Activated naive CD4-positive, alpha-beta T cell treated with anti-CD3 and anti-CD28 coated beads for 36 hours (primary cell): ENCODE measurements around the gene SPRR2B. TPM values are rescaled to one million over a fixed set of nuclear protein-coding genes. Genes with fewer than 3 reads are reported as not detected.
A peak's percentile ranks its signal among the peaks of the same experiment; 100 is the strongest.
"Not testable (repeated sequence)": the region's sequence is repeated elsewhere in the genome, so short reads cannot be mapped to it uniquely, and the experiment has no call there.

ENCODE experiments used
- CTCF ChIA-PET: fragments of 350-600 bp; sonication (Branson Sonifier 250); formaldehyde crosslinking; loops from one replicate; lab custom pipeline; 2021; ENCODE audit warnings: antibody characterized with exemption; lab: Charles Lee
- DNase-seq: peaks from one replicate; pipeline ENCODE4 v3.0.0-alpha.2; 2020
- H3K27ac Mint-ChIP-seq: one replicate; pipeline ENCODE4 v1.8.0; 2021; ENCODE audit warnings: mild to moderate bottlenecking, mixed read lengths
- H3K27me3 Mint-ChIP-seq: one replicate; pipeline ENCODE4 v1.8.0; 2021; ENCODE audit warnings: low read depth, mixed read lengths
- H3K36me3 Mint-ChIP-seq: one replicate; pipeline ENCODE4 v1.8.0; 2021; ENCODE audit warnings: low read depth, mixed read lengths
- H3K4me1 Mint-ChIP-seq: one replicate; pipeline ENCODE4 v1.8.0; 2021; ENCODE audit warnings: low read depth, mixed read lengths
- H3K4me3 Mint-ChIP-seq: one replicate; pipeline ENCODE4 v1.8.0; 2021; ENCODE audit warnings: mild to moderate bottlenecking, moderate library complexity, mixed read lengths
- H3K9me3 Mint-ChIP-seq: one replicate; pipeline ENCODE4 v1.8.0; 2021; ENCODE audit warnings: mixed read lengths
- intact Hi-C: fragments of 100-400 bp; cut with micrococcal nuclease; formaldehyde crosslinking; loops from one replicate; pipeline ENCODE4 v1.15.1; 2023
- total RNA-seq, 2 experiments: library from RNA; stranded (reverse); gene quantifications; one replicate each; pipeline ENCODE4 v1.2.3, GENCODE V29; 2021

The SPRR2B gene
- total RNA-seq, 2 experiments from 2014 or later, result not detected

DNA sequence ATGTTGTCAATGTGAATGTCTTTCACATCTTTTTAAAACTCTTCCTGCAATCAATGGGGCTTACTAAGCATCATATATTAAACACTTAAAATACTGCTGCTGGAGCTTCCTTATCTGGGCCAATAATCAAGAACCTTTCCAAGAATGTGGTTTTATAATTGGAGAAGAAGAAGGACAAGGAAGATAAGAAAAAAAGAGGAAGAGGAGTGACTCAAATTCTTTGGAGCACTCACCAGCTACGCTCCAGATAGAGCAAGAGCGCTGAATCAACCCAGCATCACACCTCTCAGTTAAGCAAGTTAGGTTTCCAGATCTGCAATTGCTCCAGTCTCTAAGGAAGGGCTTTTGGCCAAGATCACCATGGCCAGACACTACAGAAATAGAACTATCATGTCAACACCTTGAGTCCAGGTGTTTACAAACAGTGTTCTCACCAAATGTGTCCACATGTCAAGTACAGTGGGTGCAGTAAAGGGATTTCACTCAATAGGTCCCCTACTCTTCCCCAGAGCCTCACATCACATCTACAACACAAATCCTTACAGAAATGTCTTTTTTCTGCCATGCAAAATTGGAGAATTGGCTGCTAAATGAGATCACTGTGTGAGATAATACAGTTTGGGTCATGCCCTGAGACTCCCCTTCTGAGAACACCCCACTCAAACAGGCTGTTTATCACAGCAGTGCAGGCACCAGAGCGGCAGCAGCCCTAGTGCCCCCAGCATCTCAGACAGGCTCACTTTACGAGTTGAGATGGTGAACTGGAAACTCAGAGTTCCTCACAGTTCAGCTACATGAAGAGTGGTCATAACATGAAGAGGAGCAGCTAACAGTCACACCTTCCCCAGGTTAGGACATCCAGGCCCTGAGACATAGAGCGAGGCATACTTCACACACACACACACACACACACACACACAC is 1.7 kb upstream of the SPRR2B start:
- DNase-seq, result no peak
- CTCF ChIA-PET, result no interaction called here
- intact Hi-C loops, result no loop called here
- no peaks in the 10 kb centered on the region for H3K27me3 Mint-ChIP-seq
- no peaks in the 10 kb centered on the region for H3K4me1 Mint-ChIP-seq
- H3K4me3 Mint-ChIP-seq, result no peak overlapping the region
- H3K9me3 Mint-ChIP-seq, result no peaks in the 10 kb centered on the region
- H3K36me3 Mint-ChIP-seq, result no peaks in the 10 kb centered on the region
- no peak overlapping the region for H3K27ac Mint-ChIP-seq

DNA sequence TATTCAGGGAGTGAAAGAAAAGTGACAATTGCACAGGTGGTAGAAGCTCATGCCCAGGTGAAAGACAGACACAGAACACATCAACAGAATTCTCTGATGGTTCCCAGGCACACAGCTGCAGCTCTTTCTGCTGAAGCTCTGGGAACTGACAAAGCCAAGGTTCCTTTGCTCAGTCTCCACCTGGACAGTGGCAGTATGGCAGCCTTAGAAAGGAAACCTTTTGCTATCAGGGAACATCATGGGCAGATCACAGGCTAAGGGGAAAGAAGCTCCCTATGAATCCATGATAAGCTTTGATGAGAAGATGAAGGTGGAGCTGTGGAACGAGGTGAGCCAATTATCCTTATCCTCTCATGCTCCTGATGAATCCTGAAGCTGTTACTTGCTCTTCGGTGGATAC is 1.2 kb downstream of the SPRR2B start:
- intact Hi-C loops, result no loop called here
- H3K4me3 Mint-ChIP-seq, result no peak overlapping the region
- DNase-seq, result no peak
- no peak overlapping the region for H3K27ac Mint-ChIP-seq
- H3K9me3 Mint-ChIP-seq, result no peaks in the 10 kb centered on the region
- CTCF ChIA-PET, result no interaction called here
- no peaks in the 10 kb centered on the region for H3K4me1 Mint-ChIP-seq
- peaks cover 6% of the 10 kb centered on the region for H3K27me3 Mint-ChIP-seq
- no peaks in the 10 kb centered on the region for H3K36me3 Mint-ChIP-seq

DNA sequence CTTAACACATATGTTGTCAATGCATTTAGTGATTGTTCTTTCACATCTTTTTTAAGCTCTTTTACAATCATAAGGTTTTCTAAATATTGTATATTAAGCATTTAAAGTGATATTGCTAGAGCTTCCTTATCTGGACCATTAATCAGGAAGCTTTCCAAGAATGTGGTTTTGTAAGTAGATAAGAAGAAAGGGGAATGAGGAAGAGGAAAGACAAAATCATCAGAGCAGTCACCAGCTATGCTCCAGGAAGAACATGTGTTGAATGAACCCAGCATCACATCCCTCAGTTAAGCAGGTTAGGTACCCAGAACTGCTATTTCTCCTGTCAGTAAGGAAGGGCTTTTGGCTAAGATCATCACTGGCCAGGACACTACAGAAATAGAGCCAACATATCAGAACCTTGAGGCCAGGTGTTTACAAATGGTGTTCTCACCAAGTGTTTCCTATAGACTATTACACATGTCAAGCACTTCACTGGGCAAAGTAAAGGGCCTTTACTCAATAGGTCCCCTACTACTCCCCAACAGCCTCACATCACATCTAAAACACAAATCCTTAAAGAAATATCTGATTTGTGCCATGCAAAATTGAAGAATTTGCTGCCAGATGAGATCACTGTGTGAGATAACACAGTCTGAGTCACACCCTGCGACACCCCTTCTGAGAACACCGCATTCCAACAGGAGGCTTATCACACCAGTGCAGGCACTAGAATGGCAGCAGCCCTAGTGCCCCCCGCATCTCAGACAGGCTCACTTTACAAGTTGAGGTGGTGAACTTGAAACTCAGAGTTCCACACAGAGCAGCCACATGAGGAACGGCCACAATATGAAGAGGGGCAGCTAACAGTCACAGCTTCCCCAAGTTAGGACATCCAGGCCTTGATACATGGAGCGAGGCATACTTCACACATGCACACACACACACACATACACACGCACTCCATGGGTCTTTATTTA is 12.3 kb downstream of the SPRR2B start:
- no peak overlapping the region for H3K4me3 Mint-ChIP-seq
- DNase-seq, result no peak
- no peak overlapping the region for H3K27ac Mint-ChIP-seq
- intact Hi-C loops, result no loop called here
- no peaks in the 10 kb centered on the region for H3K4me1 Mint-ChIP-seq
- peaks cover 20% of the 10 kb centered on the region for H3K27me3 Mint-ChIP-seq
- no peaks in the 10 kb centered on the region for H3K36me3 Mint-ChIP-seq
- CTCF ChIA-PET, result interaction anchor here (1.5 kb wide), 1 partner anchor 8 kb away, joined by 3 read pairs; no protein-coding TSS in a partner anchor
- H3K9me3 Mint-ChIP-seq, result no peaks in the 10 kb centered on the region

DNA sequence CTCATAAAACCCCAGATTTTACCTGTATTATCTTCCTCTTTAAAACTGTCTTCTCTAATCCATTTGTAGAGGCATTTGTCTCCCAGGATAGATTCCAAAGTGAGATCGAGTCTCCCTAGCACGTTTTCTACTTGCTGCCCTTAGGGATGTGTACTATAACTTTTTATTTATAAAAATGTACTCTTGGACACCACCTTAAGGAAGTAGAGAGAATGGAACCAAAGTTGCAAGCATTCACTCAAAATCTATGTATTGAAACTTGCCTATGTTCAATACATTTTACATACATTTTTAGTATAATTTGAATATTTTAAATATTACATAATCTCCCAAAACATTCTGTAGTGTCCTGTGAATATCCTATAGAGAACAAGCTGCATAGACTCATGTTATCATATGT is 13.3 kb downstream of the SPRR2B start:
- CTCF ChIA-PET, result interaction anchor here (1.5 kb wide), 1 partner anchor 9 kb away, joined by 3 read pairs; no protein-coding TSS in a partner anchor
- no peak for DNase-seq
- no peak overlapping the region for H3K4me3 Mint-ChIP-seq
- intact Hi-C loops, result no loop called here
- H3K27me3 Mint-ChIP-seq, result peaks cover 20% of the 10 kb centered on the region
- H3K27ac Mint-ChIP-seq, result no peak overlapping the region
- no peaks in the 10 kb centered on the region for H3K4me1 Mint-ChIP-seq
- H3K36me3 Mint-ChIP-seq, result no peaks in the 10 kb centered on the region
- H3K9me3 Mint-ChIP-seq, result no peaks in the 10 kb centered on the region

DNA sequence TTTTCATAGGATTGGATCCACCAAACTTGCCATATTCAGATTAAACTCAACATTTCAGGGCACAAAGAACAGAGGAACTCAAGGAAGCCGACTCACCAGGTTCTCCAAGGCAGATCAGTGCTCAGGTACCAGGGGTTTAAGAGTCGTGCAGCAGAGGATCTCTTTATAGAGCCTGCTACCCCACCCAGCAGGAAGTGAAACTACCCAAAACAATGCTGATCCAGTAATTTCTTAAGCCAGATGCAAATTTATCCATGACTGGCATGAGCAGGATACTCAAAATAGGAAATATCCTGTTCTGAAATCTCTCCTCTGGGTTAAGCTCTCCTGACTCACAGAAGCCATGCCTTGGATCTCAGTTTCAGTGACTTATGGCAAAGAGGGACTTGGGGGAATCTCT is 14.0 kb downstream of the SPRR2B start, which contains the start of gene SPRR2A:
TSS of gene SPRR2A (minus strand) at position 138 of the 400 bp plus-strand sequence. CDS start 777 bp downstream, outside the sequence.
- Mint-ChIP-seq H3K27ac (no peak within 1 kb of the TSS), H3K36me3 (no peaks in the 10 kb centered on the region), H3K4me1 (no peaks in the 10 kb centered on the region), H3K27me3 (peaks cover 19% of the 10 kb centered on the region), H3K9me3 (no peaks in the 10 kb centered on the region), H3K4me3 (no peak within 1 kb of the TSS)
- intact Hi-C loops, result no loop called here
- CTCF ChIA-PET, result interaction anchor here (1.5 kb wide), 1 partner anchor 10 kb away, joined by 3 read pairs; no protein-coding TSS in a partner anchor
- no peak for DNase-seq

DNA sequence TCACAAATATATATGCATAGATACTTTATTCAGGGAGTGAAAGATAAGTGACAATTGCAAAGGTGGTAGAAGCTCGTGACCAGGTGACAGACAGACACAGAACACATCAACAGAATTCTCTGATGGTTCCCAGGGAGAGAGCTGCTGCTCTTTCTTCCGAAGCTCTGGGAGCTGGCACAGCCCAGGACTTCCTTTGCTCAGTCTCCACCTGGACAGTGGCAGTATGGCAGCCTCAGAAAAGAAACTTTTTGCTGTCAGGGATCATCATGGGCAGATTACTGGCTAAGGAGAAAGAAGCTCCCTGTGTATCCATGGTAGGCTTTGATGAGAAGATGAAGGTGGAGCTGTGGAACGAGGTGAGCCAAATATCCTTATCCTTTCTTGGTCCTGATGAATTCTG is 15.3 kb downstream of the SPRR2B start:
- DNase-seq, H3K9me3 Mint-ChIP-seq, intact Hi-C loops, H3K4me1 Mint-ChIP-seq, H3K36me3 Mint-ChIP-seq, H3K27ac Mint-ChIP-seq, H3K4me3 Mint-ChIP-seq, CTCF ChIA-PET: not testable (repeated sequence)
- H3K27me3 Mint-ChIP-seq, result peaks cover 18% of the 10 kb centered on the region

DNA sequence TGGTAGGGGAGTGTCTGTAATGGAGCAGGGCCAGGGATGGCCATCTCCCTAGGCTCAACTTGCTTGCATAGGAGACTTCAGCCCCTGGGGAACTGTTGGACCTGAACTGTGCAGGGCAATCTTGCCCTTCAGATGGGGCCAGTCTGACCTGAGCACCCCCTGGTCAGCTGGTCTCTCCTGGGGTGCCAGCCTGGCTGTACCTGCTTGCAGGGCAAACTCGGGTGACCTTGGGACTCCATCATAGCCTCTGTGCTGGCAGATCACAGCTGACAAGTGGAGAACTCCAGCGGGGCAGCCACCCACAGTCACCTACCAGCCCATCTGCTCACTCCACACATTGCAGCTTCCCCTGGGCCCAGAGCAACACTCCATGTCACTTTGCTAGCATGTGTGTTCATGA is 22.2 kb downstream of the SPRR2B start:
- peaks cover 22% of the 10 kb centered on the region for H3K27me3 Mint-ChIP-seq
- intact Hi-C loops, result no loop called here
- no peak overlapping the region for H3K27ac Mint-ChIP-seq
- CTCF ChIA-PET, result no interaction called here
- no peaks in the 10 kb centered on the region for H3K9me3 Mint-ChIP-seq
- H3K4me3 Mint-ChIP-seq, result no peak overlapping the region
- H3K4me1 Mint-ChIP-seq, result no peaks in the 10 kb centered on the region
- no peaks in the 10 kb centered on the region for H3K36me3 Mint-ChIP-seq
- no peak for DNase-seq

DNA sequence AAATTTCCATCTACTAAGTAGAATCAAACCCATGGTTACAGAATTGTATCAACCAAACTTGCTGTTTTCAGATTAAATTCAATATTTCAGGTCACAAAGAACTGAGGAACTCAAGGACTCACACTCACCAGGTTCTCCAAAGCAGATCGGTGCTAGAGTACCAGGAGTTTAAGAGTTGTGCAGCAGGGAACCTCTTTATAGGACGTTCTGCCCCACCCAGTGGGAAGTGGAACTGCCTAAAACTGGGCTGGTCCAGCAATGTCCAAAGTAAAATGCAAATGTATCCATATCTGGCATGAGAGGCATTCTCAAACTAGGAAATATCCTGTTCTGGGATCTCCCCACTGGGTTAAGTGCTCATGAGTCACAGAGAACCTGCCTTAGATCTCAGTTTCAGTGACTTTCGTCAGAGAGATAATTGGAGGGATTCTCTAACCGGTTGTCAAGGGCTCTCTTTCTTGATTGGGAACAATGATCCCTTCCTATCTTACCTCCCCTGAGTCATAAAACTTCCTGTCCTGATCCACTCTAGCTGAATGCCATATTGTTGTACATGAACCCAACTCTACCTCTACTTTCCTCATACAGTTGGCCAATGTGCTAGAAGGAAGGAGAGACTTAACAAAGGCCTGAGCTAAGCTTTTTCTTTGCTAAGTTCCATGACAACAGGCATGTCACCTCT is 30.3 kb downstream of the SPRR2B start, which contains the start of gene SPRR2D:
TSS of gene SPRR2D (minus strand) at position 171 of the 682 bp plus-strand sequence. CDS start 774 bp downstream, outside the sequence.
- Mint-ChIP-seq H3K4me3 (no peak within 1 kb of the TSS), H3K9me3 (no peaks in the 10 kb centered on the region), H3K4me1 (no peaks in the 10 kb centered on the region), H3K36me3 (no peaks in the 10 kb centered on the region), H3K27me3 (peaks cover 31% of the 10 kb centered on the region), H3K27ac (no peak within 1 kb of the TSS)
- DNase-seq, result no peak
- intact Hi-C loops, result no loop called here
- CTCF ChIA-PET, result no interaction called here

DNA sequence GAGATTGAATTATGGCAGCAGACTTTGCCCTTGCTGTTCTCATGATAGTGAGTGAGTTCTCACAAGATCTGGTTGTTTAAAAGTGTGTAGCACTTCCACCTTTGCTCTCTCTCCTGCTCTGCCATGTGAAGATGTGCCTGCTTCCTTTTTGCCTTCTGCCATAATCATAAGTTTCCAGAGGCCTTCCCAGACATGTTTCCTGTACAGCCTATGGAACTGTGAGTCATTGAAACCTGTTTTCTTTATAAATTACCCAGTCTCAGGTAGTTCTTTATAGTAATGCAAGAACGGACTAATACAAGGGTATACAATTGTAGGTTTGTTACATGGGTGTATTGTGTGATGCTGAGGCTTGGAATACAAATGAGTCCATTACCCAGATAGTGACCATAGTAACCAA is 36.2 kb downstream of the SPRR2B start:
- Mint-ChIP-seq H3K4me3 (no peak overlapping the region), H3K36me3 (no peaks in the 10 kb centered on the region), H3K27me3 (peaks cover 12% of the 10 kb centered on the region), H3K27ac (no peak overlapping the region), H3K4me1 (no peaks in the 10 kb centered on the region), H3K9me3 (no peaks in the 10 kb centered on the region)
- CTCF ChIA-PET, result no interaction called here
- intact Hi-C loops, result no loop called here
- no peak for DNase-seq

DNA sequence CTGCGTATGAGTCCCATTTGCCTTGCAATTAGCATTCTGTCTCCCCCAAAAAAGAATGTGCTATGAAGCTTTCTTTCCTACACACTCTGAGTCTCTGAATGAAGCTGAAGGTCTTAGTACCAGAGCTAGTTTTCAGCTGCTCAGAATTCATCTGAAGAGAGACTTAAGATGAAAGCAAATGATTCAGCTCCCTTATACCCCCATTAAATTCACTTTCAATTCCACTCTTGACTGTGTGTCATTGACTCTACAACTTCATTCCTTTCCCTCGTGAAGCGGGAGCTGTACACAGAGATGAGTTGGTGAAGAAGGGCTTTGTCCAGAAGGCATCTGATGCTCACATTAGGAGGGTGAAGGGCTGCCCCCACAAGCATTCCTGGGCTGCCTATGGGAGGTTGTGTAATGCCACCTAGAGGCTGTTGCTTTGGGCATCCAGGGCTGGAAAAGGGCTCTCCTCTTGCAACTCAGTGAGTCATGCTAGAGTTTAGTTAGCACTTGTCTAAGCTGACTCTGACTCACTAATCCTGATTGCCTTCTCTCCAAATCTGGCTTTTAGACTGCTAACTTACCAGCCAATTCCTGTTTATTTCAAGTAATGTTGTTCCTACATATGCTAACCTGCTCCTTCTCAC is 38.6 kb downstream of the SPRR2B start:
- no peak overlapping the region for H3K27ac Mint-ChIP-seq
- CTCF ChIA-PET, result no interaction called here
- DNase-seq, result peak; percentile 16
- H3K4me3 Mint-ChIP-seq, result no peak overlapping the region
- H3K9me3 Mint-ChIP-seq, result no peaks in the 10 kb centered on the region
- no peaks in the 10 kb centered on the region for H3K36me3 Mint-ChIP-seq
- H3K27me3 Mint-ChIP-seq, result peaks cover 11% of the 10 kb centered on the region
- H3K4me1 Mint-ChIP-seq, result no peaks in the 10 kb centered on the region
- intact Hi-C loops, result no loop called here

DNA sequence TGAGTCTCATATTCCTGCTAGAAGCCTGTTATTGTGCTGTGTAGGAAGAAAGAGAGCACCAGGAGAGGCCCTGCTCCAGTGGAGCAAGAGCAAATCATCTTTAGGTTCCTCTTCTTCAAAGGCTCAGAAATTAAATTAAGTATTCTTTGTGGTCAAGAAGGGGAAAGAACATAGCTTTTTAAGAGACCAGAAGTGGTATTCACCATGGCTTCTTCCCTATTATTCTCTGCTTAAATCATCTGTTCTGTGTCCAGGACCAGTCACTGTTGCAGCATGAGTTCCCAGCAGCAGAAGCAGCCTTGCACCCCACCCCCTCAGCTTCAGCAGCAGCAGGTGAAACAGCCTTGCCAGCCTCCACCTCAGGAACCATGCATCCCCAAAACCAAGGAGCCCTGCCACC is 39.3 kb downstream of the SPRR2B start:
- no peak for DNase-seq
- no peaks in the 10 kb centered on the region for H3K36me3 Mint-ChIP-seq
- intact Hi-C loops, result no loop called here
- peaks cover 9% of the 10 kb centered on the region for H3K27me3 Mint-ChIP-seq
- no peaks in the 10 kb centered on the region for H3K9me3 Mint-ChIP-seq
- H3K4me1 Mint-ChIP-seq, result no peaks in the 10 kb centered on the region
- no peak overlapping the region for H3K27ac Mint-ChIP-seq
- no peak overlapping the region for H3K4me3 Mint-ChIP-seq
- CTCF ChIA-PET, result no interaction called here
